COR-L47 (cell line): ENCODE measurements around the gene PNKP.
A peak's percentile ranks its signal among the peaks of the same experiment; 100 is the strongest.

Experiments
- DNase-seq: peaks from one replicate; lab custom pipeline; 2025; lab: John Stamatoyannopoulos, UW

The PNKP gene

GRCh38 chr19:49866933-49867782, at the start of gene PNKP:
PNKP (minus strand) TSS chr19:49867576; CDS start chr19:49867204, 372 bp downstream.
- peak; percentile 85 for DNase-seq

GRCh38 chr19:49915271-49915670, 47.9 kb upstream of the PNKP start:
- no peak for DNase-seq

GRCh38 chr19:49913720-49914119, 46.3 kb upstream of the PNKP start:
- no peak for DNase-seq

- no peak for DNase-seq
Observed at GRCh38 chr19:49912965-49913685, 45.7 kb upstream of the PNKP start.

GRCh38 chr19:49911381-49912145, 44.2 kb upstream of the PNKP start:
- DNase-seq = no peak

- DNase-seq = no peak
Observed at GRCh38 chr19:49910179-49910578, 42.8 kb upstream of the PNKP start.

GRCh38 chr19:49908480-49909420, 41.4 kb upstream of the PNKP start:
- DNase-seq = no peak

- DNase-seq = no peak
Observed at GRCh38 chr19:49907745-49908446, 40.5 kb upstream of the PNKP start.

- DNase-seq = no peak
Observed at GRCh38 chr19:49906879-49907564, 39.6 kb upstream of the PNKP start.

GRCh38 chr19:49904136-49904535, 36.8 kb upstream of the PNKP start:
- DNase-seq = no peak

GRCh38 chr19:49896863-49897621, 29.7 kb upstream of the PNKP start, which contains the start of gene IL4I1:
IL4I1 (minus strand) TSS chr19:49896887; CDS start chr19:49896160, 727 bp downstream.
- DNase-seq = no peak

GRCh38 chr19:49895566-49896297, 28.4 kb upstream of the PNKP start:
- DNase-seq = no peak

- DNase-seq = no peak
Observed at GRCh38 chr19:49894879-49895565, 27.6 kb upstream of the PNKP start.

GRCh38 chr19:49894011-49894664, 26.8 kb upstream of the PNKP start:
- no peak for DNase-seq

- DNase-seq = no peak
Observed at GRCh38 chr19:49892716-49893115, 25.3 kb upstream of the PNKP start.

GRCh38 chr19:49891393-49891792, 24.0 kb upstream of the PNKP start:
- no peak for DNase-seq
